ENCODE measurements around the gene NOX4. TPM values are rescaled to one million over a fixed set of nuclear protein-coding genes. Genes with fewer than 3 reads are reported as not detected.
"Not testable (repeated sequence)": the region's sequence is repeated elsewhere in the genome, so short reads cannot be mapped to it uniquely, and the experiment has no call there.

Gene NOX4
- total RNA-seq, 1 donor from 2014 or later, result 3.7 TPM

- H3K4me1 Mint-ChIP-seq (ENCODE audit: unreplicated experiment), result peaks cover 6% of the 10 kb centered on the region
- H3K27me3 Mint-ChIP-seq, result no peaks in the 10 kb centered on the region
- no peak for DNase-seq (ENCODE audit: extremely low spot score, unreplicated experiment)
- no peak for TF ChIP-seq CTCF (conservative IDR thresholded peaks at IDR 0.05)
- H3K27ac Mint-ChIP-seq, result no peak overlapping the region
- no peak overlapping the region for H3K4me3 Mint-ChIP-seq
- no peaks in the 10 kb centered on the region for H3K36me3 Mint-ChIP-seq
- no peaks in the 10 kb centered on the region for H3K9me3 Mint-ChIP-seq
Observed at GRCh38 chr11:89436071-89436470, 55.1 kb downstream of the NOX4 start.

- H3K4me1 Mint-ChIP-seq (ENCODE audit: unreplicated experiment), result peaks cover 6% of the 10 kb centered on the region
- no peak for DNase-seq (ENCODE audit: extremely low spot score, unreplicated experiment)
- H3K27ac Mint-ChIP-seq, result no peak overlapping the region
- H3K4me3 Mint-ChIP-seq, result no peak overlapping the region
- no peaks in the 10 kb centered on the region for H3K9me3 Mint-ChIP-seq
- TF ChIP-seq CTCF (conservative IDR thresholded peaks at IDR 0.05), result no peak
- H3K27me3 Mint-ChIP-seq, result no peaks in the 10 kb centered on the region
- H3K36me3 Mint-ChIP-seq, result no peaks in the 10 kb centered on the region
Observed at GRCh38 chr11:89433278-89433677, 57.9 kb downstream of the NOX4 start.

- not testable (repeated sequence) for H3K9me3 Mint-ChIP-seq; H3K27me3 Mint-ChIP-seq; H3K4me1 Mint-ChIP-seq (ENCODE audit: unreplicated experiment); H3K27ac Mint-ChIP-seq; DNase-seq (ENCODE audit: extremely low spot score, unreplicated experiment); H3K4me3 Mint-ChIP-seq; H3K36me3 Mint-ChIP-seq
Observed at GRCh38 chr11:89432182-89432581, 59.0 kb downstream of the NOX4 start.

- not testable (repeated sequence) for H3K9me3 Mint-ChIP-seq; H3K27ac Mint-ChIP-seq; H3K36me3 Mint-ChIP-seq; DNase-seq (ENCODE audit: extremely low spot score, unreplicated experiment); H3K4me3 Mint-ChIP-seq; H3K4me1 Mint-ChIP-seq (ENCODE audit: unreplicated experiment); H3K27me3 Mint-ChIP-seq
Observed at GRCh38 chr11:89426501-89426900, 64.7 kb downstream of the NOX4 start.

GRCh38 chr11:89421718-89422117, 69.5 kb downstream of the NOX4 start:
- no peak for DNase-seq (ENCODE audit: extremely low spot score, unreplicated experiment)
- no peaks in the 10 kb centered on the region for H3K27me3 Mint-ChIP-seq
- no peaks in the 10 kb centered on the region for H3K36me3 Mint-ChIP-seq
- H3K27ac Mint-ChIP-seq, result no peak overlapping the region
- no peaks in the 10 kb centered on the region for H3K4me1 Mint-ChIP-seq (ENCODE audit: unreplicated experiment)
- H3K9me3 Mint-ChIP-seq, result no peaks in the 10 kb centered on the region
- no peak for TF ChIP-seq CTCF (conservative IDR thresholded peaks at IDR 0.05)
- no peak overlapping the region for H3K4me3 Mint-ChIP-seq

GRCh38 chr11:89420981-89421380, 70.2 kb downstream of the NOX4 start:
- H3K4me3 Mint-ChIP-seq, result no peak overlapping the region
- H3K36me3 Mint-ChIP-seq, result no peaks in the 10 kb centered on the region
- no peaks in the 10 kb centered on the region for H3K4me1 Mint-ChIP-seq (ENCODE audit: unreplicated experiment)
- H3K27ac Mint-ChIP-seq, result no peak overlapping the region
- no peaks in the 10 kb centered on the region for H3K27me3 Mint-ChIP-seq
- no peak for TF ChIP-seq CTCF (conservative IDR thresholded peaks at IDR 0.05)
- no peak for DNase-seq (ENCODE audit: extremely low spot score, unreplicated experiment)
- no peaks in the 10 kb centered on the region for H3K9me3 Mint-ChIP-seq

GRCh38 chr11:89416961-89417360, 74.2 kb downstream of the NOX4 start:
- Mint-ChIP-seq H3K4me1 (ENCODE audit: unreplicated experiment) (no peaks in the 10 kb centered on the region), H3K9me3 (no peaks in the 10 kb centered on the region), H3K36me3 (no peaks in the 10 kb centered on the region), H3K4me3 (no peak overlapping the region), H3K27me3 (no peaks in the 10 kb centered on the region), H3K27ac (no peak overlapping the region)
- DNase-seq (ENCODE audit: extremely low spot score, unreplicated experiment), result no peak
- TF ChIP-seq CTCF (conservative IDR thresholded peaks at IDR 0.05), result no peak

- H3K27me3 Mint-ChIP-seq; H3K27ac Mint-ChIP-seq; H3K4me1 Mint-ChIP-seq (ENCODE audit: unreplicated experiment): not testable (repeated sequence)
Observed at GRCh38 chr11:89411112-89411511, 80.1 kb downstream of the NOX4 start.

GRCh38 chr11:89410666-89411065, 80.5 kb downstream of the NOX4 start:
- H3K4me3 Mint-ChIP-seq; H3K9me3 Mint-ChIP-seq; H3K27me3 Mint-ChIP-seq; H3K27ac Mint-ChIP-seq; H3K36me3 Mint-ChIP-seq; H3K4me1 Mint-ChIP-seq (ENCODE audit: unreplicated experiment); DNase-seq (ENCODE audit: extremely low spot score, unreplicated experiment): not testable (repeated sequence)

More at GRCh38 chr11:89411112-89411511, 80.1 kb downstream of the NOX4 start:
- H3K9me3 Mint-ChIP-seq; H3K36me3 Mint-ChIP-seq; DNase-seq (ENCODE audit: extremely low spot score, unreplicated experiment); H3K4me3 Mint-ChIP-seq: not testable (repeated sequence)

- H3K4me3 Mint-ChIP-seq; DNase-seq (ENCODE audit: extremely low spot score, unreplicated experiment); H3K27ac Mint-ChIP-seq; H3K9me3 Mint-ChIP-seq; H3K27me3 Mint-ChIP-seq; H3K4me1 Mint-ChIP-seq (ENCODE audit: unreplicated experiment); H3K36me3 Mint-ChIP-seq: not testable (repeated sequence)
Observed at GRCh38 chr11:89408441-89408840, 82.7 kb downstream of the NOX4 start.
